PFSK-1 (cell line): ENCODE results near the gene AGPAT4.

Experiments used
- FOXP2 ChIP-seq: optimal IDR thresholded peaks from 2 replicates; pipeline ENCODE3; 2011; ENCODE audit warnings: borderline replicate concordance, control low read depth, inconsistent platforms; ENCODE audit not compliant: insufficient read depth; ENCODE audit errors: extremely low read length, extremely low read depth
- POLR2AphosphoS5 ChIP-seq: IDR thresholded peaks from 2 replicates; pipeline ENCODE4 v1.6.1; 2012; ENCODE audit warnings: low read depth, mild to moderate bottlenecking, control low read depth, low read length, moderate library complexity
- SIN3A ChIP-seq: IDR thresholded peaks from 2 replicates; pipeline ENCODE4 v1.6.1; 2012; ENCODE audit warnings: mild to moderate bottlenecking, low read length, moderate library complexity, borderline replicate concordance; ENCODE audit not compliant: insufficient read depth
- TAF1 ChIP-seq: IDR thresholded peaks from 2 replicates; pipeline ENCODE4 v1.6.1; 2012; ENCODE audit warnings: low read length, control low read depth, borderline replicate concordance; ENCODE audit not compliant: insufficient read depth
- TF ChIP-seq, protein P1 (sequence below), 2 experiments: IDR thresholded peaks; 2 replicates each; pipeline versions ENCODE4 v1.6.1 to v1.8.0; 2011 to 2012; ENCODE audit warnings: low read depth in 2 of 2, low read length in 2 of 2, control low read depth in 1 of 2, inconsistent platforms in 1 of 2, mild to moderate bottlenecking in 1 of 2, moderate library complexity in 1 of 2; ENCODE audit not compliant: insufficient read depth in 1 of 2

The AGPAT4 gene

DNA sequence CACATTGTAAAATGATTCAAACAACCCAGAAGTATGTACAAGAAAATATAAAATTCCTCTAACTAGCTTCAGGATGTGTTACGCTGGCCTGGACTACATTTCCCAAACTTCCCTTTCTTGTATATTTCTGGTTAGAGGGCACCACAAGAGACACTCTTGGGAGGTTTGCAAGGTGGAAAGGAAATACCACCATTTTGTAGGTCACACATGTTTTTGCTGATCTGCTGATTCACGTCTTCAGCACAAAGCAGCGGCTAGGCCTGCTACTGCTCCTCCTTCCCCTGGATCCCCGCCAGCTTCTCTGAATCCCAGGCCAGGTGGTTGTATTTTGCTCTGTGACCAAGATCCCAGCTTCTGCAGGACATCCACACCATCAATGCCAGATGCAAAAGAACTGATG is 104.2 kb downstream of the AGPAT4 start:
- TF ChIP-seq SIN3A (no peak), POLR2AphosphoS5 (no peak), FOXP2 (no peak), TAF1 (no peak)
- TF ChIP-seq, protein P1, sequence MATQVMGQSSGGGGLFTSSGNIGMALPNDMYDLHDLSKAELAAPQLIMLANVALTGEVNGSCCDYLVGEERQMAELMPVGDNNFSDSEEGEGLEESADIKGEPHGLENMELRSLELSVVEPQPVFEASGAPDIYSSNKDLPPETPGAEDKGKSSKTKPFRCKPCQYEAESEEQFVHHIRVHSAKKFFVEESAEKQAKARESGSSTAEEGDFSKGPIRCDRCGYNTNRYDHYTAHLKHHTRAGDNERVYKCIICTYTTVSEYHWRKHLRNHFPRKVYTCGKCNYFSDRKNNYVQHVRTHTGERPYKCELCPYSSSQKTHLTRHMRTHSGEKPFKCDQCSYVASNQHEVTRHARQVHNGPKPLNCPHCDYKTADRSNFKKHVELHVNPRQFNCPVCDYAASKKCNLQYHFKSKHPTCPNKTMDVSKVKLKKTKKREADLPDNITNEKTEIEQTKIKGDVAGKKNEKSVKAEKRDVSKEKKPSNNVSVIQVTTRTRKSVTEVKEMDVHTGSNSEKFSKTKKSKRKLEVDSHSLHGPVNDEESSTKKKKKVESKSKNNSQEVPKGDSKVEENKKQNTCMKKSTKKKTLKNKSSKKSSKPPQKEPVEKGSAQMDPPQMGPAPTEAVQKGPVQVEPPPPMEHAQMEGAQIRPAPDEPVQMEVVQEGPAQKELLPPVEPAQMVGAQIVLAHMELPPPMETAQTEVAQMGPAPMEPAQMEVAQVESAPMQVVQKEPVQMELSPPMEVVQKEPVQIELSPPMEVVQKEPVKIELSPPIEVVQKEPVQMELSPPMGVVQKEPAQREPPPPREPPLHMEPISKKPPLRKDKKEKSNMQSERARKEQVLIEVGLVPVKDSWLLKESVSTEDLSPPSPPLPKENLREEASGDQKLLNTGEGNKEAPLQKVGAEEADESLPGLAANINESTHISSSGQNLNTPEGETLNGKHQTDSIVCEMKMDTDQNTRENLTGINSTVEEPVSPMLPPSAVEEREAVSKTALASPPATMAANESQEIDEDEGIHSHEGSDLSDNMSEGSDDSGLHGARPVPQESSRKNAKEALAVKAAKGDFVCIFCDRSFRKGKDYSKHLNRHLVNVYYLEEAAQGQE (IDR thresholded peaks at IDR 0.05; ENCODE audit: insufficient read depth in 1 of 2, low read depth in 2 of 2, low read length in 2 of 2), result no peak

DNA sequence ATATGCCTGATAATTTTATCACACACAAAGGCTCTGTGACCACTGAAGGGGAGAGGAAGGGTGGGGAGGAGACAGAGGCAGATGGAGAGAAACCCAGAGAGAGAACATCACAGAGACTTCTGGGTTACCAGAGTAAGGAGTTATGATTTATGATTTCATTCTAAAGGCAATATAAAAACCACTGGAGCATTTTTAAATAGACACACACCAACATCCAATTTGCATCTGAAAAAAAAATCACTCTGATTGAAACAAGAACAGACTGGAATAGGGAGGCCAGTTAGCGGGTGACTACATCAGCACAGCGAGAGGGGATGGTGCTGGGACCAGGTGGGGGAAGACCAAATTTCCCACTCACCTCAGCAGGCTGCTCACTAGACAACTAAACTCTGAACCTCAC is 104.8 kb downstream of the AGPAT4 start:
- TF ChIP-seq POLR2AphosphoS5 (no peak), TAF1 (no peak), FOXP2 (no peak), SIN3A (no peak)
- TF ChIP-seq, protein P1 (IDR thresholded peaks at IDR 0.05; ENCODE audit: insufficient read depth in 1 of 2, low read depth in 2 of 2, low read length in 2 of 2), result no peak

DNA sequence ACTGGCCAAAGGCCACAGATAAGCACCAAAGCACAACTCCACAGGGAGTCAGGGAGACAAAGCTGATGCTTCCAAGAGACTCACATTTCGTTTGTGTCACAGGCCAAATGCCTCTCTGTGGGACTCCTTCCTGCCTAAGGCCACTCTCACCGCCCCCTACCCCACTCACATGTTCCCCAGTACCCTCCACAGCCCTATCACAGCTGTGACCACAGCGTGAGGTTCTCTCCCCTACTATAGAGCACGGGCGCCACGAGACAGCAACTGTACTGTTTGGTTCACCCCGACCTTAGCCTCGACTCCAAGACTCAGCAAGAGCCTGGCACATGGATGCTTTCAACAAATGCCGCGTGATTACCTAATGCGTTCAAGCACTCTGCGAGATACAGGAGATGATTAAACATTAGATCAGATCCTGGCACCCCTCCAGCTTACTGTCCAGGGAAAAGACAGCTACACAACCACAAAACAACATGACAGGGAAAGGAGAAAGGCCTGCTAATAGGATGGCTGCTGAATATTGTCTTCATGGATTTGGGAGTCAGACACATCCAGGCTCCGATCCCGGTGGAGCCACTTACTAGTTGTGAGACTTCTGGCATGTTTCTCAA is 105.5 kb downstream of the AGPAT4 start:
- no peak for TF ChIP-seq FOXP2
- no peak for TF ChIP-seq SIN3A
- no peak for TF ChIP-seq POLR2AphosphoS5
- no peak for TF ChIP-seq TAF1
- TF ChIP-seq, protein P1 (IDR thresholded peaks at IDR 0.05; ENCODE audit: insufficient read depth in 1 of 2, low read depth in 2 of 2, low read length in 2 of 2), result no peak

DNA sequence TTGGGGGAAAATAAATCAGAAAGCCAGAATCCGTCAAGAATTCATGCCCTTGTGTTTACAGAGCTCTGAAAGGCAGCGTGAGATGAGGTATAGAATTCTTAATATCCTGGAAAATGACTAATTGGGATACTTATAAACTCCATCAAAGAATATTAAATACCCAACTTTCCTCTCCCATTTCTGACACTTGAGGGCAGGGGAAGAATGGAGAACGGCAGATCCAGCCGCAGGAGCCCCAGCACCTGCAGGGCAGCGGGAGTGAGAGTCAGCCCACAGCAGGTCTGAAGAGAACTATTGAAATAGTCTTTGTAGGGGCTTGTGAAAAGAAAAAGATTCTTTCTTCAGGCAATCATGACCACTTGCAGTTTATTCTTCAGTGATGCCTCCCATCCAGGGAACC is 107.2 kb downstream of the AGPAT4 start:
- TF ChIP-seq TAF1 (no peak), POLR2AphosphoS5 (no peak), FOXP2 (no peak), SIN3A (no peak)
- TF ChIP-seq, protein P1 (IDR thresholded peaks at IDR 0.05; ENCODE audit: insufficient read depth in 1 of 2, low read depth in 2 of 2, low read length in 2 of 2), result no peak
